Coronary artery (tissue), 2 donors: ENCODE measurements around the gene PHYKPL.

Experiments used
- DNase-seq: peaks from one replicate; pipeline ENCODE4 v3.0.0-alpha.2; 2017; ENCODE audit warnings: low spot score
- H3K27ac ChIP-seq, 2 donors: fragments of 200-600 bp; sonication (generic); one replicate each; pipeline ENCODE4 v1.5.1; 2016 to 2019
- H3K4me3 ChIP-seq: fragments of 200-600 bp; sonication (generic); 2 replicates; pipeline ENCODE4 v1.5.1; 2016; ENCODE audit warnings: mild to moderate bottlenecking, moderate library complexity
- TF ChIP-seq, protein P1 (sequence below): fragments of 200-600 bp; sonication (generic); IDR thresholded peaks from one replicate; pipeline ENCODE4 v1.5.1; 2019; ENCODE audit warnings: antibody characterized with exemption

Gene PHYKPL

DNA sequence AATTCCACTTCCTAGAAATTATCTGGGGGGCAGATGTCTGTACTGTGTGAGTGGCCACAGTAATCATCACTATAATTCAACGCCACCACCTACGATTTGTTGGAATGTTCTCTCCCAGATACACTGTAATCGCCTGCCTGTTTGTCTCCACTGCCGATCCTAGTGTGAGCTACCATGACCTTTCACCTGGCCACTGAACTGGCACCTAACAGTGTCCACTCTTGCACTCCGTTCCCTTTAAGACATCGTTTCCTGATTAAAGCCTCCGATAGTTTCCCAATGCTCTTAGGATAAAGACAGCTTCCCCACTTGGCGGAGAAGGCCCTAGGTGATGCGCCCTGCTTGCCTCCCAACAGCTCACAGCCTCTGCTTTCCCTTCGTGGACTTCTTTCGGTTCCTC lies 4.0 kb downstream of the PHYKPL start:
- DNase-seq, result no peak
- TF ChIP-seq, protein P1, sequence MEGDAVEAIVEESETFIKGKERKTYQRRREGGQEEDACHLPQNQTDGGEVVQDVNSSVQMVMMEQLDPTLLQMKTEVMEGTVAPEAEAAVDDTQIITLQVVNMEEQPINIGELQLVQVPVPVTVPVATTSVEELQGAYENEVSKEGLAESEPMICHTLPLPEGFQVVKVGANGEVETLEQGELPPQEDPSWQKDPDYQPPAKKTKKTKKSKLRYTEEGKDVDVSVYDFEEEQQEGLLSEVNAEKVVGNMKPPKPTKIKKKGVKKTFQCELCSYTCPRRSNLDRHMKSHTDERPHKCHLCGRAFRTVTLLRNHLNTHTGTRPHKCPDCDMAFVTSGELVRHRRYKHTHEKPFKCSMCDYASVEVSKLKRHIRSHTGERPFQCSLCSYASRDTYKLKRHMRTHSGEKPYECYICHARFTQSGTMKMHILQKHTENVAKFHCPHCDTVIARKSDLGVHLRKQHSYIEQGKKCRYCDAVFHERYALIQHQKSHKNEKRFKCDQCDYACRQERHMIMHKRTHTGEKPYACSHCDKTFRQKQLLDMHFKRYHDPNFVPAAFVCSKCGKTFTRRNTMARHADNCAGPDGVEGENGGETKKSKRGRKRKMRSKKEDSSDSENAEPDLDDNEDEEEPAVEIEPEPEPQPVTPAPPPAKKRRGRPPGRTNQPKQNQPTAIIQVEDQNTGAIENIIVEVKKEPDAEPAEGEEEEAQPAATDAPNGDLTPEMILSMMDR, result no peak
- Histone ChIP-seq H3K27ac (no peak overlapping the region), H3K4me3 (no peak overlapping the region)

DNA sequence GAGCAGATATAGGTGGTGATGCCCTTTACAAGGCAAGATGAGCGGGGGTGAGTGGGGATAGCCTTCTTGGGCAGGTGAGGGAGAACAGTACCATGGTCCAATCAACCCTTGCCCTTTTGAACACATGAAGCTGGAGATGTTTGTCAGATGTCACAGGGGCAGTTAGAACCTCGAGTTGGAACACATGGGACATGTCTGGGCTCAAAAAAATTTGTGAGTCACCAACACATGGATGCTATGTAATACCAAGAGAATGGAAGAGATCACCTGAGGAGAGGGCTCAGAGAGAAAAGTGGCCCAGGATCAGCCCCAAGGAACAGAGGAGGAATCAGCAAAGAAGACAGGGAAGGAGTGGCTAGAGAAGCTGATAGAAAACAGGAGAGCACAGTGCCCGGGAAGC lies 4.7 kb downstream of the PHYKPL start:
- Histone ChIP-seq H3K27ac (no peak overlapping the region), H3K4me3 (no peak overlapping the region)
- TF ChIP-seq, protein P1, result no peak
- DNase-seq, result no peak

DNA sequence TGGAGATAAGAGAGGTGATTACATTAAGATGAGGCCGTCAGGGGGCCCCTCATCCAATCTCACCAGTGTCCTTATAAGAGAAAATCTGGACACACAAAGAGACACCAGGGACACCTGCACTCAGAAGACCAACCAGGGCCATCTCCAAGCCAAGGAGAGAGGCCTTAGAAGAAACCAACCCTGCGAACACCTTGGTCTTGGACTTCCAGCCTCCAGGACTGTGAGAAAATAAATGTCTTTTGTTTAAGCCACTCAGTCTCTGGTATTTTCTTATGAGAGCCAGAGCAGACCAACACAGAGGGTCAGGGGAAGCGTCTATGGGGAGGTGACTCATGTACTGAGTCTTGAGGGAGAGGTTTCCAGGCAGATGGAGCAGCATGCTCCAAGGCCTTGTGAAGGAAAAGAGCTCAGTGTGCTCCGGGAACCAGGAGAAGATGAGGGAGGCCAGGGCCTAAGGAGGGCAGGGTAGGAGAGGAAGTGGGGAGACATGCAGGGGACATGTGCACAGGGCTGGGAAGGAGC lies 5.4 kb downstream of the PHYKPL start:
- no peak for DNase-seq
- TF ChIP-seq, protein P1, result no peak
- H3K4me3 ChIP-seq, result no peak overlapping the region
- no peak overlapping the region for H3K27ac ChIP-seq

DNA sequence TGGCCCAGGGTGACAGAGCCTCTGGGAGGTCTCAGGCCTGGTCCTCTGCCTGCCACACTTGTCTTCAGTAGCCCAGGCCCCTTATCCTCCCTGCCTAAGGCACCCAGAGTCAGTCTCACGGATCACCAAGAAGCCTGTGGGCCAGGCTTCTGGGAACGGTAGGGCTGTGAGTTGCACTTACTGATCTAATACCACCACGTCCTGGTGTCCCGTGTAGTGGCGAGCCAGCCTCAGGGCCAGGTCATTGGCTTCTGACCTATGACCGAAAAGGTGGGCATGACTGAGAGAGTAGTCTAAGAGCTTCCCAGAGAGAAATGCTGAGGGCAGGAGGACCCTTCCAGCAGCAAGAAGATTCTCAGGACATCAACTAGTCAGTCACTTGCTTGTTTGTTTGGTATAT lies 7.4 kb downstream of the PHYKPL start:
- Histone ChIP-seq H3K4me3 (no peak overlapping the region), H3K27ac (no peak overlapping the region)
- DNase-seq, result no peak
- TF ChIP-seq, protein P1, result no peak

DNA sequence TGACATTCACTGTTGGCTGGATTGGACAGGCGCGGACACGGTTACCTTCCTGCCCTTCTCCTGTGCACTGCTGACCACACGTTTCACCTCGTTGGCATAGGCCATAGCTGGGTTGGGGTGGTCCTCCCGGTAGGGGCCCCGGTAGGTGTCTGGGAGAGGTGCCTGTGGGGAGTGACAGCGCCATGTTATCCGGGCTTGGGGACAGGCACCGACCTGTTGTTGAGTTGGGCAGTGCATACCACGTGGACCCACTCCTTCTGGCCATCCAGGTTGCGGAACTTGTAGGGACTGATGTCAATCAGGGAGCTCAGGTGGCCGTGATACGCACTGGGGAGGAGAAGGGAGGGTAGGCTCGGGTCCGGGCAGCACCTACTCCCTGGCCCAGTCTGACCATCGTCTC lies 8.2 kb downstream of the PHYKPL start:
- no peak overlapping the region for H3K4me3 ChIP-seq
- H3K27ac ChIP-seq, result no peak overlapping the region
- no peak for DNase-seq
- TF ChIP-seq, protein P1, result no peak

DNA sequence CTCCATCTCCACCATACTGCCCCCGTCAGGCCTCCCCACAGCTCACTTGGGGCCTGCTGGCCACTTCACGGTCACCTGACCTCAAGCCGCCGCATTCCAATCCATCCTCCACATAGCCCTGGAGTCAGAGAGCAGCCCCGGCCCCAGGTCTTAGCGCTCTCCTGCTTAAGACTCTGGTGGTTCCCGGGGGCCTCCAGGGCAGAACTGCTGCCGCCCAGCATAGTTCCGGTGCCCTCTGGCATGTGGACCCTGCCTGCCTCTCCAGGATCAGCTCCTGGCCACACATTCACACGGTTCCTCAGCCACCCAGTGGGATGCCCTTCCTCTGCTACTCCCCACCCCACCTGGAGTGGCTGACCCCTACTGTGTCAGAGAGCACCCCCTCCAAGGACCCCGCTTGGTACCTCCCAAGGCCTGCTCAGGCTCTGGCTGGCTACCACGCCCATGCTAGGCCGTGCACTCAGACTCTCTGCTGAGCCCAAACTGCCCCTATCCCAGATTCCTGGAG lies 8.7 kb downstream of the PHYKPL start:
- Histone ChIP-seq H3K4me3 (no peak overlapping the region), H3K27ac (no peak overlapping the region)
- TF ChIP-seq, protein P1, result no peak
- DNase-seq, result no peak

DNA sequence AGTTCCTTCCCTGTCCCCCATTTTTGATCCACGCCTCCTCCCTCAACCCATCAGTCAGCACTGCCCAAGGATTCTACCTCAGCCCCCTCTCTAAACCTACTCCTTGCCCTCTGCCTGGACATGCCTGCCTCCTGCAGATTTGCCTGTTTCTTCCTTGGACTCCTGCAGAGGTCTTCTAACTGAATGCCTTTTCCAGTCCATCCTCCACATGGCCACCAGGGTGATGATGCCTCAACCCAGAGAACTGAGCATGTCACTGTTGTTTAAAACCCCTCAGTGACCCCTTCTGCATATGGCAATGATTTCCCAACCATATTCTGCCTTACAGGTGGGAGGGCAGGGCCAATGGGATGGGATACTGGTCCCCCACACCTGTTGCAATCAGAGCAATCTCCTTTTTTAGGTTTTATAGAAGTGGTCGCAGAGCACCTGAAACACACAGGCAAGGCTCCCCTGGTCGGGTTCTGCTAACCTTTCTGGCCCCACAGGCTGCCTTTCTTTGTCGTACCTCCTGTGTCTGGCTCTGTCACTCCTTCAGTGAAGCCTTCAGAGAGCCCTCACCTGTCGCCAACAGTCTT lies 9.3 kb downstream of the PHYKPL start:
- no peak overlapping the region for H3K4me3 ChIP-seq
- no peak overlapping the region for H3K27ac ChIP-seq
- TF ChIP-seq, protein P1, result no peak
- no peak for DNase-seq
